ENCODE measurements around the gene C3orf49. TPM values are rescaled to one million over a fixed set of nuclear protein-coding genes. Genes with fewer than 3 reads are reported as not detected.

C3orf49 gene, protein sequence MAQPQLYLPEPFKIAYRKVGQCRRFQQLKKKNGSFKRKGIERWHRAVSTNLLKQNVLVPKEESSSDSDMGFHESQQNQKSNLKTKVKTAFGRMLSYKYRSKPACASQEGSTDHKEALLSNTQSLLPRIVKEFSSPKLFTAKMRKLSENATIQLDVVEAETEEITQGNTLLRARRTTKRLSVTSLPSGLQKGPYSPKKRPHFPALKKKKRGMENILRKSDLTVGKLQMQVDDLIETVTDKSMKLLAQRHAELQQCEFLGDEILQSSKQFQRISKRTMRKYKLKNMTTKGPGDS
- total RNA-seq, result not detected in 2 replicates

- no peak within 1 kb of the TSS for H3K27ac Mint-ChIP-seq
- no peak for DNase-seq
- intact Hi-C loops (cut with micrococcal nuclease), result no loop called here
- H3K27me3 Mint-ChIP-seq, result no peaks in the 10 kb centered on the region
- H3K36me3 Mint-ChIP-seq (ENCODE audit: low read depth), result no peaks in the 10 kb centered on the region
- no peaks in the 10 kb centered on the region for H3K9me3 Mint-ChIP-seq
- H3K4me1 Mint-ChIP-seq, result peaks cover 4% of the 10 kb centered on the region
- H3K4me3 Mint-ChIP-seq, result no peak within 1 kb of the TSS
Measured at GRCh38 chr3:63819151-63819398, at the start of gene C3orf49. C3orf49 (plus strand) TSS chr3:63819299; CDS start chr3:63819472, 173 bp downstream.

- Mint-ChIP-seq H3K4me3 (no peak overlapping the region), H3K4me1 (no peaks in the 10 kb centered on the region), H3K9me3 (no peaks in the 10 kb centered on the region), H3K27ac (no peak overlapping the region), H3K27me3 (no peaks in the 10 kb centered on the region), H3K36me3 (ENCODE audit: low read depth) (no peaks in the 10 kb centered on the region)
- DNase-seq, result no peak
- intact Hi-C loops (cut with micrococcal nuclease), result no loop called here
Measured at GRCh38 chr3:63774781-63775180, 44.3 kb upstream of the C3orf49 start.

- Mint-ChIP-seq H3K9me3 (no peaks in the 10 kb centered on the region), H3K4me1 (no peaks in the 10 kb centered on the region), H3K36me3 (ENCODE audit: low read depth) (no peaks in the 10 kb centered on the region), H3K4me3 (no peak overlapping the region), H3K27me3 (no peaks in the 10 kb centered on the region), H3K27ac (no peak overlapping the region)
- intact Hi-C loops (cut with micrococcal nuclease), result no loop called here
- no peak for DNase-seq
Measured at GRCh38 chr3:63779227-63779626, 39.9 kb upstream of the C3orf49 start.

GRCh38 chr3:63791974-63792373, 27.1 kb upstream of the C3orf49 start:
- Mint-ChIP-seq H3K27me3 (no peaks in the 10 kb centered on the region), H3K4me3 (no peak overlapping the region), H3K27ac (no peak overlapping the region), H3K4me1 (no peaks in the 10 kb centered on the region), H3K9me3 (no peaks in the 10 kb centered on the region), H3K36me3 (ENCODE audit: low read depth) (no peaks in the 10 kb centered on the region)
- intact Hi-C loops (cut with micrococcal nuclease), result no loop called here
- no peak for DNase-seq

- no peak overlapping the region for H3K27ac Mint-ChIP-seq
- no peaks in the 10 kb centered on the region for H3K9me3 Mint-ChIP-seq
- intact Hi-C loops (cut with micrococcal nuclease), result no loop called here
- no peaks in the 10 kb centered on the region for H3K36me3 Mint-ChIP-seq (ENCODE audit: low read depth)
- DNase-seq, result no peak
- no peak overlapping the region for H3K4me3 Mint-ChIP-seq
- no peaks in the 10 kb centered on the region for H3K27me3 Mint-ChIP-seq
- no peaks in the 10 kb centered on the region for H3K4me1 Mint-ChIP-seq
Measured at GRCh38 chr3:63795438-63795837, 23.7 kb upstream of the C3orf49 start.

- intact Hi-C loops (cut with micrococcal nuclease), result no loop called here
- no peaks in the 10 kb centered on the region for H3K27me3 Mint-ChIP-seq
- no peak overlapping the region for H3K4me3 Mint-ChIP-seq
- H3K9me3 Mint-ChIP-seq, result no peaks in the 10 kb centered on the region
- H3K36me3 Mint-ChIP-seq (ENCODE audit: low read depth), result no peaks in the 10 kb centered on the region
- H3K27ac Mint-ChIP-seq, result no peak overlapping the region
- no peaks in the 10 kb centered on the region for H3K4me1 Mint-ChIP-seq
- no peak for DNase-seq
Measured at GRCh38 chr3:63798544-63798943, 20.6 kb upstream of the C3orf49 start.

- Mint-ChIP-seq H3K4me3 (no peak overlapping the region), H3K9me3 (no peaks in the 10 kb centered on the region), H3K27me3 (no peaks in the 10 kb centered on the region), H3K27ac (no peak overlapping the region), H3K4me1 (no peaks in the 10 kb centered on the region), H3K36me3 (ENCODE audit: low read depth) (no peaks in the 10 kb centered on the region)
- intact Hi-C loops (cut with micrococcal nuclease), result no loop called here
- no peak for DNase-seq
Measured at GRCh38 chr3:63798949-63799348, 20.1 kb upstream of the C3orf49 start.

GRCh38 chr3:63800097-63800496, 19.0 kb upstream of the C3orf49 start:
- no peaks in the 10 kb centered on the region for H3K4me1 Mint-ChIP-seq
- H3K4me3 Mint-ChIP-seq, result no peak overlapping the region
- no peaks in the 10 kb centered on the region for H3K27me3 Mint-ChIP-seq
- H3K27ac Mint-ChIP-seq, result no peak overlapping the region
- intact Hi-C loops (cut with micrococcal nuclease), result no loop called here
- H3K9me3 Mint-ChIP-seq, result no peaks in the 10 kb centered on the region
- no peak for DNase-seq
- no peaks in the 10 kb centered on the region for H3K36me3 Mint-ChIP-seq (ENCODE audit: low read depth)

DNA sequence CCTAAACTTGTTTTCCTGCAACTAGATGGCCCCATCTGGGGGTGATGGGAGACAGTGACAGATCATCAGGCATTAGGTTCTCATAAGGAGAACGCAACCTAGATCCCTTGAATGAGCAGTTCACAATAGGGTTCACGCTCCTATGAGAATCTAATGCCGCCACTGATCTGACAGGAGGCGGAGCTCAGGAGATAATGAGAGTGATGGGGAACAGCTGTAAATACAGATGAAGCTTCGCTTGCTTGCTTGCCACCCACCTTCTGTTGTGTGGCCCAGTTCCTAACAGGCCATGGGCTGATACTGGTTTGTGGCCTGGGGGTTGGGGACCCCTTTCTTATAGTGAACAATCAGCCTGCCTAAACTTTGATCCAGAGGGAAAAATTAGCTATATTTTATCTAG, 15.2 kb upstream of the C3orf49 start:
- H3K36me3 Mint-ChIP-seq (ENCODE audit: low read depth), result no peaks in the 10 kb centered on the region

GRCh38 chr3:63807961-63808565, 11.0 kb upstream of the C3orf49 start:
- Mint-ChIP-seq H3K4me3 (no peak overlapping the region), H3K36me3 (ENCODE audit: low read depth) (no peaks in the 10 kb centered on the region), H3K27ac (no peak overlapping the region), H3K4me1 (no peaks in the 10 kb centered on the region), H3K27me3 (no peaks in the 10 kb centered on the region), H3K9me3 (no peaks in the 10 kb centered on the region)
- intact Hi-C loops (cut with micrococcal nuclease), result no loop called here
- no peak for DNase-seq

More for the DNA sequence above, 15.2 kb upstream of the C3orf49 start:
- H3K27ac Mint-ChIP-seq, result no peak overlapping the region
- no peak for DNase-seq
- no peak overlapping the region for H3K4me3 Mint-ChIP-seq
- intact Hi-C loops (cut with micrococcal nuclease), result no loop called here
- no peaks in the 10 kb centered on the region for H3K27me3 Mint-ChIP-seq
- no peaks in the 10 kb centered on the region for H3K9me3 Mint-ChIP-seq
- H3K4me1 Mint-ChIP-seq, result no peaks in the 10 kb centered on the region

DNA sequence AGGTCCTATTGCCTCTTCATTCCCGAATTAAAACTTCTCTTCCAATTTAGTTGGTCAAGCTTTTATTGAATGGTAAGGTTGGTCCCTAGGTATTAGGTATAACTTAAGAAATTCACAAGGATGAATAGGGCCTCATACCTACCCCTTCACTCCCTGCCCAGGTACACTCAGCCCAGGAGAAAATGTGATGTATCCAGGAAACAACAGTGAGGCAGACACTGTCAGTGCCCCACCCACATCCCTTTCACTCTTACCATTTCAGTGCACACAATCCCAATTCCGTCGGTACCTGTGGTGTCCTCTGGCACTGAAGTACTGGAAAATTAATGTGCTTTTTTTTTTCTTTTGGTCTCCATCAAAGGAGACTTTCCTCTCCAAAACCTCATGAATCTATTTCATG, 10.5 kb upstream of the C3orf49 start:
- Mint-ChIP-seq H3K27me3 (no peaks in the 10 kb centered on the region), H3K9me3 (no peaks in the 10 kb centered on the region), H3K4me1 (no peaks in the 10 kb centered on the region), H3K36me3 (ENCODE audit: low read depth) (no peaks in the 10 kb centered on the region), H3K4me3 (no peak overlapping the region), H3K27ac (no peak overlapping the region)
- intact Hi-C loops (cut with micrococcal nuclease), result no loop called here
- DNase-seq, result no peak

DNA sequence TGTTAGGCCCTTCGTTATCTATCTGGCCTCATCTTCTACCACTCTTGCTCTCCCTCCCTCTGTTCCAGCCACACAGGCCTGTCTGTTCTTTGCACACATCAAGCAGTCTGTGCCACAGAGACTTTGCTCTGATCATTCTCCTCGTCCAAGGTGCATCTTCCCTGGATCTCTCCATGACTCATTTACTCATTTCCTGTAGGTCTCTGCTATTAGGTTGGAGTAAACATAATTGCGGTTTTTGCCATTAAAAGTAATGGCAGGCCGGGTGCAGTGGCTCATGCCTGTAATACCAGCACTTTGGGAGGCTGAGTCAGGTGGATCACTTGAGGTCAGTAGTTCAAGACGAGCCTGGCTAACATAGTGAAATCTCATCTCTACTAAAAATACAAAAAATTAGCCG, 9.5 kb upstream of the C3orf49 start:
- DNase-seq, result no peak
- no peaks in the 10 kb centered on the region for H3K27me3 Mint-ChIP-seq
- H3K4me3 Mint-ChIP-seq, result no peak overlapping the region
- H3K4me1 Mint-ChIP-seq, result no peaks in the 10 kb centered on the region
- no peak overlapping the region for H3K27ac Mint-ChIP-seq
- no peaks in the 10 kb centered on the region for H3K36me3 Mint-ChIP-seq (ENCODE audit: low read depth)
- H3K9me3 Mint-ChIP-seq, result no peaks in the 10 kb centered on the region
- intact Hi-C loops (cut with micrococcal nuclease), result no loop called here

DNA sequence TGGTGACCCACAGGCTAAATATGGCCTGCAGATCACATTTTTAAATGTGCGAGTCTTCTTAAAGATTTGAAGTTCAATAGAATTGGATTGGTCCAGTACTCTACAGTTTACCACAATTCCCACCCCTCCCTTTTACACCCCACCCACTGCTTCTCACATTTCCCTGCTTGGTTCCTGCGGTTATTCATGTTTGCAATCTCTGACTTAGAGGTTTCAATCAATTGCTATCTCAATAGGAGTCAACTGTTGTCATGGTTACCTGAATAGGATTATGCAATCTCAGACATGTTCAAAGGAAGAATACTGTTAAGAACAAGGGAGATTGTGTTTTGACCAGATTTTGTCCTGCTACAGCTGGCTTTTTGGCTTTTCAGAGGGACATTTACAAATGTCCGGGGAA, 4.9 kb upstream of the C3orf49 start:
- H3K4me3 Mint-ChIP-seq, result no peak overlapping the region
- intact Hi-C loops (cut with micrococcal nuclease), result no loop called here
- peaks cover 4% of the 10 kb centered on the region for H3K4me1 Mint-ChIP-seq

GRCh38 chr3:63817225-63817624, 1.9 kb upstream of the C3orf49 start:
- no peak overlapping the region for H3K4me3 Mint-ChIP-seq
- H3K27ac Mint-ChIP-seq, result no peak overlapping the region
- H3K27me3 Mint-ChIP-seq, result no peaks in the 10 kb centered on the region
- peaks cover 4% of the 10 kb centered on the region for H3K4me1 Mint-ChIP-seq
- no peak for DNase-seq
- H3K36me3 Mint-ChIP-seq (ENCODE audit: low read depth), result no peaks in the 10 kb centered on the region
- intact Hi-C loops (cut with micrococcal nuclease), result no loop called here
- no peaks in the 10 kb centered on the region for H3K9me3 Mint-ChIP-seq

More for the DNA sequence above, 4.9 kb upstream of the C3orf49 start:
- H3K27me3 Mint-ChIP-seq, result no peaks in the 10 kb centered on the region
- no peaks in the 10 kb centered on the region for H3K9me3 Mint-ChIP-seq
- no peak overlapping the region for H3K27ac Mint-ChIP-seq
- no peak for DNase-seq
- no peaks in the 10 kb centered on the region for H3K36me3 Mint-ChIP-seq (ENCODE audit: low read depth)

Measured in activated CD4-positive, alpha-beta T cell treated with anti-CD3 and anti-CD28 coated beads, Interleukin-2, amount 10 ng/mL, durations not matched to agents 24 days and 14 days (primary cell).